Hepatocyte (in vitro differentiated cells): Measurements from ENCODE around the gene ALDH5A1.

ENCODE experiments used
- EZH2phosphoT487 ChIP-seq: fragments of 200-600 bp; sonication (generic); IDR thresholded peaks from one replicate; pipeline ENCODE4 v1.6.1; 2018; ENCODE audit warnings: antibody characterized with exemption, mild to moderate bottlenecking, low read depth, moderate library complexity; ENCODE audit not compliant: unreplicated experiment, severe bottlenecking
- TF ChIP-seq, protein P1 (sequence below): fragments of 200-600 bp; sonication (generic); IDR thresholded peaks from 2 replicates; pipeline ENCODE4 v1.5.1; 2016; ENCODE audit warnings: antibody characterized with exemption, mild to moderate bottlenecking; ENCODE audit not compliant: poor library complexity

- no peak for TF ChIP-seq EZH2phosphoT487
- TF ChIP-seq, protein P1, sequence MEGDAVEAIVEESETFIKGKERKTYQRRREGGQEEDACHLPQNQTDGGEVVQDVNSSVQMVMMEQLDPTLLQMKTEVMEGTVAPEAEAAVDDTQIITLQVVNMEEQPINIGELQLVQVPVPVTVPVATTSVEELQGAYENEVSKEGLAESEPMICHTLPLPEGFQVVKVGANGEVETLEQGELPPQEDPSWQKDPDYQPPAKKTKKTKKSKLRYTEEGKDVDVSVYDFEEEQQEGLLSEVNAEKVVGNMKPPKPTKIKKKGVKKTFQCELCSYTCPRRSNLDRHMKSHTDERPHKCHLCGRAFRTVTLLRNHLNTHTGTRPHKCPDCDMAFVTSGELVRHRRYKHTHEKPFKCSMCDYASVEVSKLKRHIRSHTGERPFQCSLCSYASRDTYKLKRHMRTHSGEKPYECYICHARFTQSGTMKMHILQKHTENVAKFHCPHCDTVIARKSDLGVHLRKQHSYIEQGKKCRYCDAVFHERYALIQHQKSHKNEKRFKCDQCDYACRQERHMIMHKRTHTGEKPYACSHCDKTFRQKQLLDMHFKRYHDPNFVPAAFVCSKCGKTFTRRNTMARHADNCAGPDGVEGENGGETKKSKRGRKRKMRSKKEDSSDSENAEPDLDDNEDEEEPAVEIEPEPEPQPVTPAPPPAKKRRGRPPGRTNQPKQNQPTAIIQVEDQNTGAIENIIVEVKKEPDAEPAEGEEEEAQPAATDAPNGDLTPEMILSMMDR, result no peak
These were observed 39.7 kb upstream of the ALDH5A1 start for GRCh38 chr6:24455061-24455460.
